ENCODE measurements around the gene TM2D1. TPM values are rescaled to one million over a fixed set of nuclear protein-coding genes. Genes with fewer than 3 reads are reported as not detected.

Gene TM2D1
- total and polyA plus RNA-seq, 10 of the 15 experiments (the other 5 are each of a cell fraction or from before 2014, with no cell fraction given), result 21.0 to 46.6 (median 36.7) TPM

DNA sequence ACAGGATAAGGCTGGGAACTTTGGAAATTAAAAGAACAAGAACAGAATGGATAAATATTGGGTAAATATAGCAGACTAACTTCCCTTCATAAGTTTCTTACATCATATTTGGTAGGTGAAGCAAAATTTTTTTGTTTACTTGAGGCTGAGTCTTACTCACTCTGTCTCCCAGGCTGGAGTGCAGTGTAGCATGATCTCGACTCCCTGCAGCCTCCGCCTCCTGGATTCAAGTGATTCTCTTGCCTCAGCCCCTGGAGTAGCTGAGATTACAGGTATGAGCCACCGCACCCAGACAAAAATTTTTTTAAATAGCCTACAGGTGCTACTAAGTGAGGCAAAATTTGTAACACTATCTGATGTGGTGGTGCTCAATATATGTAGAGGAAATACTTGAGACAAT lies 50.7 kb downstream of the TM2D1 start:
- Histone ChIP-seq H2AFZ (ENCODE audit: control insufficient read depth, low read depth, low read length) (no peak overlapping the region), H3K27me3 (replicated peaks in 1 of 2; ENCODE audit: control insufficient read depth in 2 of 2, insufficient read depth in 2 of 2, low read length in 1 of 2) (no peaks in the 10 kb centered on the region), H3K4me1 (ENCODE audit: control insufficient read depth, insufficient read depth, low read length) (no peaks in the 10 kb centered on the region), H3K4me3 (no peak overlapping the region), H3K9ac (ENCODE audit: control insufficient read depth, insufficient read depth, low read length) (no peak overlapping the region), H3K36me3 (ENCODE audit: control insufficient read depth in 2 of 2, insufficient read depth in 2 of 2, low read length in 1 of 2) (no peaks in the 10 kb centered on the region), H4K20me1 (ENCODE audit: control insufficient read depth, insufficient read depth) (no peaks in the 10 kb centered on the region), H3K27ac (ENCODE audit: control insufficient read depth, insufficient read depth) (no peak overlapping the region), H3K79me2 (ENCODE audit: control insufficient read depth, insufficient read depth, low read length) (no peaks in the 10 kb centered on the region), H3K9me3 (replicated peaks; ENCODE audit: control insufficient read depth, insufficient read depth, low read length) (no peaks in the 10 kb centered on the region), H3K4me2 (ENCODE audit: control insufficient read depth, insufficient read depth) (no peak overlapping the region)
- DNase-seq (ENCODE audit: low read depth, low spot score) (no peak), ATAC-seq (no peak), FAIRE-seq (no peak)
- no peak for TF ChIP-seq SPI1 (IDR thresholded peaks at IDR 0.05; ENCODE audit: borderline replicate concordance, insufficient read depth, low read depth, low read length)
- TF ChIP-seq, protein P1, sequence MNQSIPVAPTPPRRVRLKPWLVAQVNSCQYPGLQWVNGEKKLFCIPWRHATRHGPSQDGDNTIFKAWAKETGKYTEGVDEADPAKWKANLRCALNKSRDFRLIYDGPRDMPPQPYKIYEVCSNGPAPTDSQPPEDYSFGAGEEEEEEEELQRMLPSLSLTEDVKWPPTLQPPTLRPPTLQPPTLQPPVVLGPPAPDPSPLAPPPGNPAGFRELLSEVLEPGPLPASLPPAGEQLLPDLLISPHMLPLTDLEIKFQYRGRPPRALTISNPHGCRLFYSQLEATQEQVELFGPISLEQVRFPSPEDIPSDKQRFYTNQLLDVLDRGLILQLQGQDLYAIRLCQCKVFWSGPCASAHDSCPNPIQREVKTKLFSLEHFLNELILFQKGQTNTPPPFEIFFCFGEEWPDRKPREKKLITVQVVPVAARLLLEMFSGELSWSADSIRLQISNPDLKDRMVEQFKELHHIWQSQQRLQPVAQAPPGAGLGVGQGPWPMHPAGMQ (IDR thresholded peaks at IDR 0.05; ENCODE audit: borderline replicate concordance), result no peak
- no peak for TF ChIP-seq PAX5 (IDR thresholded peaks at IDR 0.05; ENCODE audit: borderline replicate concordance, low read depth, low read length)
- TF ChIP-seq, protein P2, sequence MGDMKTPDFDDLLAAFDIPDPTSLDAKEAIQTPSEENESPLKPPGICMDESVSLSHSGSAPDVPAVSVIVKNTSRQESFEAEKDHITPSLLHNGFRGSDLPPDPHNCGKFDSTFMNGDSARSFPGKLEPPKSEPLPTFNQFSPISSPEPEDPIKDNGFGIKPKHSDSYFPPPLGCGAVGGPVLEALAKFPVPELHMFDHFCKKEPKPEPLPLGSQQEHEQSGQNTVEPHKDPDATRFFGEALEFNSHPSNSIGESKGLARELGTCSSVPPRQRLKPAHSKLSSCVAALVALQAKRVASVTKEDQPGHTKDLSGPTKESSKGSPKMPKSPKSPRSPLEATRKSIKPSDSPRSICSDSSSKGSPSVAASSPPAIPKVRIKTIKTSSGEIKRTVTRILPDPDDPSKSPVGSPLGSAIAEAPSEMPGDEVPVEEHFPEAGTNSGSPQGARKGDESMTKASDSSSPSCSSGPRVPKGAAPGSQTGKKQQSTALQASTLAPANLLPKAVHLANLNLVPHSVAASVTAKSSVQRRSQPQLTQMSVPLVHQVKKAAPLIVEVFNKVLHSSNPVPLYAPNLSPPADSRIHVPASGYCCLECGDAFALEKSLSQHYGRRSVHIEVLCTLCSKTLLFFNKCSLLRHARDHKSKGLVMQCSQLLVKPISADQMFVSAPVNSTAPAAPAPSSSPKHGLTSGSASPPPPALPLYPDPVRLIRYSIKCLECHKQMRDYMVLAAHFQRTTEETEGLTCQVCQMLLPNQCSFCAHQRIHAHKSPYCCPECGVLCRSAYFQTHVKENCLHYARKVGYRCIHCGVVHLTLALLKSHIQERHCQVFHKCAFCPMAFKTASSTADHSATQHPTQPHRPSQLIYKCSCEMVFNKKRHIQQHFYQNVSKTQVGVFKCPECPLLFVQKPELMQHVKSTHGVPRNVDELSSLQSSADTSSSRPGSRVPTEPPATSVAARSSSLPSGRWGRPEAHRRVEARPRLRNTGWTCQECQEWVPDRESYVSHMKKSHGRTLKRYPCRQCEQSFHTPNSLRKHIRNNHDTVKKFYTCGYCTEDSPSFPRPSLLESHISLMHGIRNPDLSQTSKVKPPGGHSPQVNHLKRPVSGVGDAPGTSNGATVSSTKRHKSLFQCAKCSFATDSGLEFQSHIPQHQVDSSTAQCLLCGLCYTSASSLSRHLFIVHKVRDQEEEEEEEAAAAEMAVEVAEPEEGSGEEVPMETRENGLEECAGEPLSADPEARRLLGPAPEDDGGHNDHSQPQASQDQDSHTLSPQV (IDR thresholded peaks at IDR 0.05), result no peak
- TF ChIP-seq HCFC1 (IDR thresholded peaks at IDR 0.05; ENCODE audit: low read length), result no peak
- TF ChIP-seq, protein P3, sequence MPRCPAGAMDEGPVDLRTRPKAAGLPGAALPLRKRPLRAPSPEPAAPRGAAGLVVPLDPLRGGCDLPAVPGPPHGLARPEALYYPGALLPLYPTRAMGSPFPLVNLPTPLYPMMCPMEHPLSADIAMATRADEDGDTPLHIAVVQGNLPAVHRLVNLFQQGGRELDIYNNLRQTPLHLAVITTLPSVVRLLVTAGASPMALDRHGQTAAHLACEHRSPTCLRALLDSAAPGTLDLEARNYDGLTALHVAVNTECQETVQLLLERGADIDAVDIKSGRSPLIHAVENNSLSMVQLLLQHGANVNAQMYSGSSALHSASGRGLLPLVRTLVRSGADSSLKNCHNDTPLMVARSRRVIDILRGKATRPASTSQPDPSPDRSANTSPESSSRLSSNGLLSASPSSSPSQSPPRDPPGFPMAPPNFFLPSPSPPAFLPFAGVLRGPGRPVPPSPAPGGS (IDR thresholded peaks at IDR 0.05; ENCODE audit: borderline replicate concordance, insufficient read depth, low read depth, low read length, poor library complexity, severe bottlenecking), result no peak
- TF ChIP-seq NR2F1 (conservative IDR thresholded peaks at IDR 0.05), result no peak
- TF ChIP-seq, protein P4, sequence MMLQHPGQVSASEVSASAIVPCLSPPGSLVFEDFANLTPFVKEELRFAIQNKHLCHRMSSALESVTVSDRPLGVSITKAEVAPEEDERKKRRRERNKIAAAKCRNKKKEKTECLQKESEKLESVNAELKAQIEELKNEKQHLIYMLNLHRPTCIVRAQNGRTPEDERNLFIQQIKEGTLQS (IDR thresholded peaks at IDR 0.05; ENCODE audit: borderline replicate concordance, extremely low read depth, low read depth, low read length), result no peak
- no peak for TF ChIP-seq POLR2AphosphoS2 (IDR thresholded peaks at IDR 0.05; ENCODE audit: low read depth, low read length)
- TF ChIP-seq RELA (IDR thresholded peaks at IDR 0.05; ENCODE audit: borderline replicate concordance, partially characterized antibody), result no peak
- no peak for TF ChIP-seq BHLHE40 (IDR thresholded peaks at IDR 0.05; ENCODE audit: borderline replicate concordance in 1 of 2, low read depth in 2 of 2, low read length in 1 of 2)
- WGBS (ENCODE audit: insufficient coverage, insufficient replicate concordance, low lambda C conversion rate, missing lambda C conversion rate), result 98% methylated on average over 3 of the region's 3 CpGs
- ChIA-PET RAD21 (ENCODE audit: unreplicated experiment) (no interaction called here), POLR2A (no interaction called here), CTCF (interaction anchor here (0.6 to 1.1 kb wide), 2 partner anchors 10 to 144 kb away, joined by 3 read pairs; no protein-coding TSS in a partner anchor), SMC1A (ENCODE audit: uncharacterized antibody, unreplicated experiment) (no interaction called here)
- in situ Hi-C loops (cut with MboI) (no loop called here), intact Hi-C loops (cut with micrococcal nuclease; ENCODE audit: unreplicated experiment) (no loop called here)
- BruUV-seq (replicated peaks), result no TSS peak

Data from GM12878 (cell line).